Erythroblast (primary cell): ENCODE data around the gene IRS2.

Source experiments
- GATA1 ChIP-seq: IDR thresholded peaks from 2 replicates; pipeline ENCODE4 v1.6.1; 2011; ENCODE audit warnings: low read depth, mild to moderate bottlenecking, control low read depth, low read length, moderate library complexity
- POLR2A ChIP-seq: IDR thresholded peaks from 2 replicates; pipeline ENCODE4 v1.6.1; 2011; ENCODE audit warnings: mild to moderate bottlenecking, low read length

DNA sequence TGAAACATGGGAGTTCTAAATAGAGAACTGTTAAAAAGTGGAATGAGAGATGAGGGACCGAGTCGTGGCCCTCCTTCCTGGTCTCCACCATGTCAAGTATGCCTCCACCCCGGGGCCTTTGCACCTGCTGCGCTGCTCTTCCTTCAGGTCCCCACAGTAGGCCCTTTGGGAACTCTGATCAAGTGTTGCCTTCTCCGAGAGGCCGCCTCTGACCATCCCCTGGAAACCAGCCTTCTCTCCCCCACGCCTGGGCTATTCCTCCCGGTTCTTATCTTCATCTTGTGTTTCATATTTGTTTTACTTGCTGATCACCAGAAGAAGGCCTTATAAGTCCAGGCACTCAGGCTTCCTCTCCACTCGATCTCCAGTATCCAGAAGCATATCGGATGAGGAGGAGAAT lies 40.0 kb downstream of the IRS2 start:
- TF ChIP-seq POLR2A = no peak
- TF ChIP-seq GATA1 = no peak
